Middle frontal gyrus (tissue), 1 donor: ENCODE results near the gene KCNJ14.

Source experiments
- DNase-seq: peaks from one replicate; pipeline ENCODE4 v3.0.0-alpha.2; 2015; ENCODE audit warnings: low spot score; ENCODE audit errors: extremely low spot score

The KCNJ14 gene

DNA sequence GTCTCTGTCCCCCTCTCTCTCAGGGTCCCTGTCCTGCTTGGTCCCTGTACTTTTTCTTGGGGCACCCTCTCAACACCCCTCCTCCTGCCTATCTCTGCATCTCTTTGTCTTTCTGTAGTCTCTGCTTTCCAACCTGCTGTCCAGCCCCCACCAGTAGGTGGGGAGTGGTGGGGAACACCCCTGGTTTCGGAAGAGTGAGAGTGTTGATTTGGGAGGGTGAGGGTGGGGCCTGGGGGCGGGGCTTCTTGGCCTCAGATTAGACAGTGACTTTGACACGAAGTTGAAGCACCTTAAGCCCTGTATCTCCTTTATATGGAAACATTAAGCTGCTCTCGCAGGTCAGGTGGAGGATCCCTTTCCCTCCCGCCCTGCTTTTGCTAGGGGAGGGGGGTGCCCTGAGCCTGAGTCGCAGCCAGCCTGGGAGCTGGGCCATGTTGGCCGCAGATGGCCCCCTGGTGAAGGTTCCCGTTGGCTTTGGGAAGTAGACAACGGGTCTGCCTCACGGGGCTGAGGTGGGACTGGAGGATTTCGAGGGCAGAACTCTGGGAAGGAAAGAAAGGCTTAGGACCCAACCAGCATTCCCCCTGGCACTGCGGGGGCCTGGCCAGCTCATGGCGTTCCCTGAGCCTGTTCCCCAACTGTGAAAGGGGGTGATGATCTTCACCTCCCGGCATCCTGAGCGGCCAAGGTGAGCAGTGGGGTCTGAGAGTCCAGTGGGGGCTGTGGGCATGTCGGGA is at the start of gene KCNJ14:
KCNJ14 (plus strand) TSS at position 404 of the 737 bp plus-strand sequence. CDS start 6,151 bp downstream, outside the sequence.
- no peak for DNase-seq

DNA sequence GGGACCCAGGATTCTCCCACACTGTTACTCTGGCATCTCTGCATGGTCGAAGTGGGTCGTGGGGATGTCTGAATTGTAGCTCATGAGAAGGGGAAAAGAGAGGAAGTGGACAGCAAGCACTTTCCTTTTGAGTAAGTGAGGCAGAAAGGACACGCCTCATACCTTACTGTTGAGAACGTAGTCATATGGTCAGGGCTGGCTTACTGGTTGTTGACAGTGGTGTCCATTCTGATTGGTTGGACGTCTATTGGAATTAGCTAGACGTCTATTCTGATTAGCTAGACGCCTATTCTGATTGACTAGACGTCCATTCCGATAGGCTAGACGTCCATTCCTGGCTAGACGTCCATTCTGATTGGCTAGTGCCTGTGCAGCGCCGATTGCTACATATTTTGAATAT is 49.5 kb upstream of the KCNJ14 start:
- DNase-seq = no peak

DNA sequence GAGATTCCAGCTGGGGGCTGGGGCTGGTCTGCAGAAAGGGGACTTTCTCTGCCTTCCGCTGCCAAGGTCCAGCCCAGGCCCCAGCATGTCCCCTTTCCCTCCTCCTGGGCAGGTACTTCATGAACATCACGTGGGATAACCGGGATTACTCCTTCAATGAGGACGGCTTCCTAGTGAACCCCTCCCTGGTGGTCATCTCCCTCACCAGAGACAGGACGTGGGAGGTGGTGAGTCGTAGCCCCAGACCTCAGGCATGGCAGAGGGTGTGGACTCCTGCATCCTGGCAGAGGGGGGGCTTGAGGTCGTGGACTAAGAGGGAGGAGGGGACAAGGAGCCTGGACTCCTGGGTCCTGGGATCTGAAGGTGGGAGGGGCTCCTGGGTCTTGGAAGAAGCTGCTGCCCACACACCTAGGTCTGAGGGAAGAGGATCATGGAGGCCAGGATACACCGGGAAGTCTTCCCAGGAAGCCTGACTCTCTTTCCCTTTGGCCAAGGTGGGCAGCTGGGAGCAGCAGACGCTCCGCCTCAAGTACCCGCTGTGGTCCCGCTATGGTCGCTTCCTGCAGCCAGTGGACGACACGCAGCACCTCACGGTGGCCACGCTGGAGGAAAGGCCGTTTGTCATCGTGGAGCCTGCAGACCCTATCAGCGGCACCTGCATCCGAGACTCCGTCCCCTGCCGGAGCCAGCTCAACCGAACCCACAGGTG is 41.3 kb upstream of the KCNJ14 start:
- no peak for DNase-seq

DNA sequence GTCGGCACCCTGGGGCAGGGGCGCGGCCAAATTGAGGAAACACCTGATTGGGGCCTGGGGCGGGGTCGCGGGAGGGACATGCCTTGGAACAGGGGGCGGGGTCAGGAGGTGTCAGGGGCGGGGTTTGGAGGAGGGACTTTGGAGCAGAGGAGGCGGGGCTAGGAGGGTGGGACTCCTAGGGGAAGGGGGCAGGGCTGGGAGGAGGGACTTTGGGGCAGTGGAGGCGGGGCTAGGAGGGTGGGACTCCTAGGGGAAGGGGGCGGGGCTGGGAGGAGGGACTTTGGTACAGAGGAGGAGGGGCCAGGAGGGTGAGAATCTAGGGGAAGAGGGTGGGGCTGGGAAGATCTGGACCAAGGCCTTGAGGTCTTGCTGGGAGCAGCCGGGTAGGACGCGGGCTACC is 40.0 kb upstream of the KCNJ14 start:
- DNase-seq = no peak

DNA sequence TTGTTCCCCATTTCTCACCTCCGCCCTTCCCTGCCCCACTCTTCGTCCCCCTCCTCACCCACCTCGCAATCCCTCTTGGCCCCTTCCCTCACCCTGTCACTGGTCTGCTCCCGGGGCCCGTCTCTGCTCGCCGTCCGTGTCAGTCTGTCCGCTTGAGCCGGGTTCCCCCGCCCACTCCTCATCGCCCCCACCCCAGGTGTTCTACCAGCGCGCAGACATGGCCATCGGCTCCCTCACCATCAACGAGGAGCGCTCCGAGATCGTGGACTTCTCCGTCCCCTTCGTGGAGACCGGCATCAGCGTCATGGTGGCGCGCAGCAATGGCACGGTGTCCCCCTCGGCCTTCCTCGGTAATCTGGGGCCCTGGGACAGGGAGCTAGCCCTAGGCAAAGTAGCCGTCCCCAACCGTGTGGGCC is 39.6 kb upstream of the KCNJ14 start:
- DNase-seq = no peak

DNA sequence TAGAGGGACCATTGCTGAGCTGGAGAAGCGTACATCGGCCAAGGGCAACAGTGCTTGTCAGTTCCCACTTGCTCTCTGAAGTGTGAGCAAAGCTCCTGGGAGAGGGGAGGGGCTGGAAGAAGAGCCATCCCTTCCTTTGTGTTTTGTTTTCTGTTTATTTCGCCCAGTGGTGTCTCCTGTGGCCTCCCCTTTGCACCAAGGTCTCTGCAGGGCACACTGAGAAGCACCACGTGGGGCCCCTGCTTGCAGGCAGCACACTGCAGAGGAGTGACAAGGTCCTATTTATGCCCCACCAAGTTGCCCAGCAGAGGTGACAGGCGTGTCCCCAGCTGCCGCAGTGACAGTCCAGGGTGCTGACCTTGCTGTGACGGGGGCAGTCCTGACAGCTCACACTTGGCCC is 38.0 kb upstream of the KCNJ14 start:
- DNase-seq = no peak

DNA sequence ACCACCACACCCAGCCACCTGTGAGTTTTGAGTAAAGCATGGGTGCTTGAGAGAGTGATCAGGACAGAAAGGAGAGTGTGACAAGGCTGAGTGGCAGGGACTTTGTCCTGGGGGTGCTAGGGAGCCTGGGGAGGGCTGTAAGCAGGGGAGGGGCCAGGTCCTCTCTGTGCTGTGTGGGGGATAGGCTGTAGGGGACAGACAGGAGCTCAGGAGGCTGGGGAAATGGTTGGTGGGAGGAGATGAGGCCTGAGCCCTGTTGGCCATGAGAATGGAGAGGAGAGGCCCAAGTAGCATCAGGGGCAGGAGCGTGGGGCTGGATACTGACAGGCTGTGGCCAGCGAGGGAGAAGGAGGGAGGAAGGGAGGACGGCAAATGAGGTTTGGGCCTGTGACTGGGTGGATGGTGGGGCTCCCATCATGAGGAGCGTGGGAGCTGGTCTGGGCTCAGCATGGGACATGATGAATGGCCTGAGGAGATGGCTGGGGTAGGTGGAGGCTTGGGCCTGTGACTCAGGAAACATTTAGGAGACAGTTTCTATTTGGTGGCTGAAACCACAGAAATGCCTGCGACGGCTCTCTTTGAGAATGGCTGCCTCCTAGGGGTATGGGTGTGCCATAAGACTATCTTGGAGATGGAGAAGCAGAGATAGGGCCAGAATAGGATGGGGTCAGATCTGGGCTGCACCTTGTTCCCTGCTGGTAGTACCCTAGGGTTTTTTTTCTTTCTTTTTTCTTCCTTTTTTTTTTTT is 36.9 kb upstream of the KCNJ14 start:
- DNase-seq = no peak

DNA sequence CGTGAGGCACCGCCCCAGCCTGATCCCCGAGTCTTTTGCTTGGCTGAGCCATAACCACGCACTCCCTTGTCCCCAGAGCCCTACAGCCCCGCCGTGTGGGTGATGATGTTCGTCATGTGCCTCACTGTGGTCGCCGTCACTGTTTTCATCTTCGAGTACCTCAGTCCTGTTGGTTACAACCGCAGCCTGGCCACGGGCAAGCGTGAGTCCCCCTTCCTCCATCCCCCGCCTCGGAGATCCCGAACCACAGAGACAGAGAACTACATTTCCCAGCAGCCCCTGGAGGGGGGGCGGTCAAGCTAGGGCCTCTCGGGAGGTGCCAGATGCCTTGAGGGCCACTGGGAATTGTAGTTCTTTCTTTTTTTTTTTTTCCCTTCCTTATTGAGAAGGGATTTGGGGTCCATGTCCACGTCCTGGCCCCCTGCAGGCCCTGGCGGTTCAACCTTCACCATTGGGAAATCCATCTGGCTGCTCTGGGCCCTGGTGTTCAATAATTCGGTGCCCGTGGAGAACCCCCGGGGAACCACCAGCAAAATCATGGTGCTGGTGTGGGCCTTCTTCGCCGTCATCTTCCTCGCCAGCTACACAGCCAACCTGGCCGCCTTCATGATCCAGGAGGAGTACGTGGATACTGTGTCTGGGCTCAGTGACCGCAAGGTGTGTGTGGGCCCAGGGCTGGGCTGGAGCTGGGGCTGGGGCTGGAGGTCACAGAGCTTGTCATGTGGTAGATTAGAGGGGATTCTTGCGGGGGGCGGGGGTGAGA is 36.0 kb upstream of the KCNJ14 start:
- DNase-seq = no peak

DNA sequence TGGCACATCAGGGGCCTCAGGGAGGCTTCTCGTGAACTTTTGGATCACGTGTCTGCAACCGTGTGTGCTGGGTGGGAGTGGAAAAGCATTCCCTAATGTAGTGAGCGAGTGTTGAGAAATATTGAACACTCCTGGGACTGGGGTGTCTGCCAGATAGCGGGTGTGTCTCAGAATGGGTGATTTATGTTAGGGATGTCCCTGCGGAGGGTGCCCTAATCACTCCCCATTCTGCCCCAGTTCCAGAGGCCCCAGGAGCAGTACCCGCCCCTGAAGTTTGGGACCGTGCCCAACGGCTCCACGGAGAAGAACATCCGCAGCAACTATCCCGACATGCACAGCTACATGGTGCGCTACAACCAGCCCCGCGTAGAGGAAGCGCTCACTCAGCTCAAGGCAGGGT is 33.8 kb upstream of the KCNJ14 start:
- DNase-seq = no peak

DNA sequence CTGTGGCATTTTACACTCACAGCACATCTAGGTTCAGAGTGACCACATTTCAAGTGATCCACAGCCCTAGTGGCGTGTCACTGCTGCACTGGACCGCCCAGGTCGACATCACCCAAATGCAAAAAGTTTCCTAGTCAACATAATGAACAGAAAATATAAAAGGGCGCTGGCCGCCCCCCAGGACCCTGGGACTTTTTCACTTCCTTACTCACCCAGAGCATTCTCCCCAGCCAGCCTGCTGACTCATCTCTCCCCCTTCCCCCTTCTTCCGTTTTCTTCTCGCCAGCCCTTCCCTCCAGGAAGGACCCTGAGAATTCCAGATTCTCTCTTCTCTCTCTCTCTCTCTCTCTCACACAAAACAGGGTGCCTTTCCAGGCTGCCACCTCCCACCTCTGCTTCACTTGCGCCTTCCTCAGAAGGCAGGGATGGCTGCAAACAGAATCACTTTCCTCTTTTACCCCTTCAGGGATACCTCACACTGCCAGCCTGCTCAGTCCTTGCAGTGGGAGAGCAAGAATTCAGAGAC is 30.6 kb upstream of the KCNJ14 start:
- DNase-seq = no peak

DNA sequence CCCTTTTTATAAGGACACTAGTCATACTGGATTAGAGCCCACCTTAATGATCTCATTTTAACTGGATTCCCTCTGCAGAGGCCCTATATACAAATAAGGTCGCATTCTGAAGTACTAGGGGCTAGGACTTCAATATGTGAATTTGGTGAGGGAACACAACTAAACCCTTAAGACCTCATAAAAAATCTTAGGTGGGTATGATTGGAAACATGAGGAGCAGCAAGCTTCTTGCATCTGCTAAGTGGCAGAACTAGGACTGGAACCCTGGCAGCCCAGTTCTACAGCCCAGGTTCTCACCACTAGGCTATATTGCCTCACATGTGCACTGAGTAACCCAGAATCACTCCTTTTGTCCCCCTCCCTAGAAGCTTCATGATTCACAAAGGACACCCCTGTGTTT is 26.7 kb upstream of the KCNJ14 start:
- no peak for DNase-seq

DNA sequence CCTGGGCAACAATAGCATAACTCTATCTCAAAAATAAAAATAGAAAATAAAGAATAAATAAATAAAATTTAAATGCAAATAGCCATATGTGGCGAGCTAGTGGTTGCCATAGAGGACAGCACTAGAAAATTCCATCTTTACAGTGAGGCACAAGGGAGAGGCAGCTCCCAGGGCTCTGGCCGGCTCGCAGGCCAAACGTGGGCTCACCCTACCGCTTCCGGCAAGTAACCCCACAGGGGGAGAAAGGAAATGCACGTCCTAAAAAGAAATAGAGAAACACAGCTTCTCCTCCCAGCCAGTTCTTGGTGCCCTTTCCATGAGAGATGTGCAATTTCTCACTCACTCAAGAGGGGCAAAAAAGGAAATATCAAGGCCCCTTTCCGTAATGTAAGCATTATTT is 22.0 kb upstream of the KCNJ14 start:
- DNase-seq = no peak

DNA sequence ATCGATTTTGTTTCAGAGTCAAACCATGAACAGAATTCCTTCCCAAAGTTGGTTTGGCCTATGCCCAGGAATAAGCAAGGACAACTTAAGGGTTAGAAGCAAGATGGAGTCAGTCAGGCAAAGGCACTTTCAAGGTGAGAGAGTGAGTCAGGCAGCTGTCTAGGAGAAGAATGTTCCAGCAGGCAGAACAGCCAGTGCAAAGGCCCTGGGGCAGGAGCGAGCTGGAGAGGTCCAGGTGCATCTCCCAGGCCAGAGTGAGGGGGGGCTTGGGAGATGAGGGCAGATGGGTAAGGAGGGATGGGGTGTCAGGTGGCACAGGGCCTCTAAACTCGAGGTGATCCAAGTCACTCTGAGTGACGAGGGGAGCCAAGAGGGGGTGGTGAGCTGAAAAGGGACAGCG is 18.8 kb upstream of the KCNJ14 start:
- DNase-seq = no peak

DNA sequence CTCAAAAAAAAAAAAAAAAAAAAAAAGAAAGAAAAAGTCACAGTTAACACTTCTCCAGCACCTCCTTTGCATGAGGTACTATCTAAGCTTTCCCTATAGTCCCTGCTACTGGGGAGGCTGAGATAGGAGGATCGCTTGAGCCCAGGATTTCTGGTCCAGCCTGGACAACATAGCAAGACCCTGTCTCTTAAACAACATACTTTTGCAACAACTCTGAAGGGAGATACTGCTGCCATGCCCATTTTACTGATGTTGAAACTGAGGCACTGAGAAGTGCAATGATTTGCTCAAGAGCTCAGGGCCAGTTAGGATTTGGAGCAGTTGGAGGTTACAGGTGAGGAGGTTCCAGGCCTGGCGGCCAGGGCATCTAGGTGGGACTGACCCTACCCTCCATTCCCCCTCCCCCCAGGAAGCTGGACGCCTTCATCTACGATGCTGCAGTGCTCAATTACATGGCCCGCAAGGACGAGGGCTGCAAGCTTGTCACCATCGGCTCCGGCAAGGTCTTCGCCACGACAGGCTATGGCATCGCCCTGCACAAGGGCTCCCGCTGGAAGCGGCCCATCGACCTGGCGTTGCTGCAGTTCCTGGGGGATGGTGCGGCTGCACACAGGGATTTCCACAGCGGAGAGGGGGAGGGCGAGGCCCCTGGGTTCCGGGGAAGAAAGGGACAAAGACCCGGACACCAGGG is 13.9 kb upstream of the KCNJ14 start:
- no peak for DNase-seq

DNA sequence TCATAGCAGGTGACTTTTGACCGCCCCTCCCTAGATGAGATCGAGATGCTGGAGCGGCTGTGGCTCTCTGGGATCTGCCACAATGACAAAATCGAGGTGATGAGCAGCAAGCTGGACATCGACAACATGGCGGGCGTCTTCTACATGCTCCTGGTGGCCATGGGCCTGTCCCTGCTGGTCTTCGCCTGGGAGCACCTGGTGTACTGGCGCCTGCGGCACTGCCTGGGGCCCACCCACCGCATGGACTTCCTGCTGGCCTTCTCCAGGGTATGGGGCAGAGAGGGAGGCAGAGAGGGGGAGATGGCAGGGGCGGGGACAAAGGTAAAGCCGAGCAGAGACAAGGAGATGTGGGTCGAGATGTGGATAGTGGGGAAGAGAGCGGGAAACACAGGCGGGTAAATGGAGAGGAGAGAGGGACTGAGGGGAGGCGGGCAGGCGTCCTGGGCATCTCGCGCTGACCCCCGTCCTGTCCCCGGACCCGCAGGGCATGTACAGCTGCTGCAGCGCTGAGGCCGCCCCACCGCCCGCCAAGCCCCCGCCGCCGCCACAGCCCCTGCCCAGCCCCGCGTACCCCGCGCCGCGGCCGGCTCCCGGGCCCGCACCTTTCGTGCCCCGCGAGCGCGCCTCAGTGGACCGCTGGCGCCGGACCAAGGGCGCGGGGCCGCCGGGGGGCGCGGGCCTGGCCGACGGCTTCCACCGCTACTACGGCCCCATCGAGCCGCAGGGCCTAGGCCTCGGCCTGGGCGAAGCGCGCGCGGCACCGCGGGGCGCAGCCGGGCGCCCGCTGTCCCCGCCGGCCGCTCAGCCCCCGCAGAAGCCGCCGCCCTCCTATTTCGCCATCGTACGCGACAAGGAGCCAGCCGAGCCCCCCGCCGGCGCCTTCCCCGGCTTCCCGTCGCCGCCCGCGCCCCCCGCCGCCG is 13.0 kb upstream of the KCNJ14 start:
- DNase-seq = no peak

DNA sequence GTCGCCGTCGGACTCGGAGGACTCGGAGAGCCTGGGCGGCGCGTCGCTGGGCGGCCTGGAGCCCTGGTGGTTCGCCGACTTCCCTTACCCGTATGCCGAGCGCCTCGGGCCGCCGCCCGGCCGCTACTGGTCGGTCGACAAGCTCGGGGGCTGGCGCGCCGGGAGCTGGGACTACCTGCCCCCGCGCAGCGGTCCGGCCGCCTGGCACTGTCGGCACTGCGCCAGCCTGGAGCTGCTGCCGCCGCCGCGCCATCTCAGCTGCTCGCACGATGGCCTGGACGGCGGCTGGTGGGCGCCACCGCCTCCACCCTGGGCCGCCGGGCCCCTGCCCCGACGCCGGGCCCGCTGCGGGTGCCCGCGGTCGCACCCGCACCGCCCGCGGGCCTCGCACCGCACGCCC is 12.1 kb upstream of the KCNJ14 start:
- no peak for DNase-seq

DNA sequence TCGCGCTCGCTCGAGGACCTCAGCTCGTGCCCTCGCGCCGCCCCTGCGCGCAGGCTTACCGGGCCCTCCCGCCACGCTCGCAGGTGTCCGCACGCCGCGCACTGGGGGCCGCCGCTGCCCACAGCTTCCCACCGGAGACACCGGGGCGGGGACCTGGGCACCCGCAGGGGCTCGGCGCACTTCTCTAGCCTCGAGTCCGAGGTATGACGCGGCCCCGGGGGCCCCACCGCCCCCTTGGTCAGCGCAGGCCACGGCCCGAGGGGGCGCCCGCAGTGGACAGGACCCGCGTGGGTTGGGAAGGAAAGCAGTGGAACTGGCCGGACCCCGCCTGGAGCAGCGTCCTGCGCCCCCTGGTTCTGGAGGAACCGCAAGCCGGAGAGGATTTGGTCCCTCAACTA is 11.6 kb upstream of the KCNJ14 start:
- no peak for DNase-seq

DNA sequence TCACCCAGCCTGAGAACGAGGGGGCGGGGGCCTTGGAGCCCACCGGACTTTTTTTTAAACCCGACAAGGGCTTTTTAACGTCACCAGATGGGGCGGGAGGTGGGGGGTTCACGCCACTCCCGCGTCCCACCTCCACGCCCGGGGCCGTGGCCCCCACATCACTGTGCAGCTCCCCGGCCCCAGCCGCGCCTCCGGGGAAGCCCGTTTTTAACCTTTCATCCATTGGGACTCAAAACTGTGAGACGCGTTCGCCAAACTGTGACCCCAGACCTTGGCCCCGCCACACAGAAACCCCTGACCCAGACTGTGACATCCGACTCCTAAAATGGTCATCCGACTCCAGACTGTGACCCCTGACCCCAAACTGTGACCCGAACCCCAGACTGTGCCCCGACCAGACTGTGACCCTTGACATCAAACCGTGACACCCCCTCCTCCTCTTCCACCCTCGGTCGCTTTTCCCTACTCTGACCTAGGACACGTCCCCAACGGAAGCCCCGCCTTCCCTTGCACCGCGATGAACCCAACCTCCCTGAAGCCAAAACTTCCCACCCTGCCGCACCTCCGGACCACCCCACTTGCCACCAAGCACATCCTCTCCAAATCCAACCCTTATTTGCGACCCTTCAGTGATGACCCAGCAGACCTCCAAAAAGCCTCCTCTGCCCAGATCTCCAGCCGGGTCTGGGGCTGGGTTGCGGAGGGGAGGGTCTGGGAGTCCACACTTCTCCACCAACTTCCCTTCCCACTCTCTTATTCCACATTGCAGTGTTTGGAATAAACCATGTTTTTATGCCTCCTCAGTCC is 11.0 kb upstream of the KCNJ14 start:
- no peak for DNase-seq

DNA sequence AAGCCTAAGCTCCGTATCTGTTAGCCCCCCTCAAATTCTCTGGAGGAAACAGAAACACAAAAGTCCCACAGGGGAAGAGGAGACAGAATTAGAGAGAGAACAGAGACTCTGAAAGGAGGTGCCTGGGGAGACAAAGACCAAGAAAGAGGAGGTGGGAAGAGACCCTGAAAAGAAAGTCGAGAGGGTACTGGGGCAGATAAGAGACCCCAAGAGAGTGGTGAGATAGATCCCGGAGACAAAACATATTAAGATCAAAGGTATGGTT is 10.5 kb upstream of the KCNJ14 start:
- no peak for DNase-seq
